ENCODE results near the gene ELOA. TPM values are rescaled to one million over a fixed set of nuclear protein-coding genes. Genes with fewer than 3 reads are reported as not detected.

Gene ELOA, protein sequence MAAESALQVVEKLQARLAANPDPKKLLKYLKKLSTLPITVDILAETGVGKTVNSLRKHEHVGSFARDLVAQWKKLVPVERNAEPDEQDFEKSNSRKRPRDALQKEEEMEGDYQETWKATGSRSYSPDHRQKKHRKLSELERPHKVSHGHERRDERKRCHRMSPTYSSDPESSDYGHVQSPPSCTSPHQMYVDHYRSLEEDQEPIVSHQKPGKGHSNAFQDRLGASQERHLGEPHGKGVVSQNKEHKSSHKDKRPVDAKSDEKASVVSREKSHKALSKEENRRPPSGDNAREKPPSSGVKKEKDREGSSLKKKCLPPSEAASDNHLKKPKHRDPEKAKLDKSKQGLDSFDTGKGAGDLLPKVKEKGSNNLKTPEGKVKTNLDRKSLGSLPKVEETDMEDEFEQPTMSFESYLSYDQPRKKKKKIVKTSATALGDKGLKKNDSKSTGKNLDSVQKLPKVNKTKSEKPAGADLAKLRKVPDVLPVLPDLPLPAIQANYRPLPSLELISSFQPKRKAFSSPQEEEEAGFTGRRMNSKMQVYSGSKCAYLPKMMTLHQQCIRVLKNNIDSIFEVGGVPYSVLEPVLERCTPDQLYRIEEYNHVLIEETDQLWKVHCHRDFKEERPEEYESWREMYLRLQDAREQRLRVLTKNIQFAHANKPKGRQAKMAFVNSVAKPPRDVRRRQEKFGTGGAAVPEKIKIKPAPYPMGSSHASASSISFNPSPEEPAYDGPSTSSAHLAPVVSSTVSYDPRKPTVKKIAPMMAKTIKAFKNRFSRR
- total RNA-seq, result 10 to 100 TPM; 29.7 to 29.9 TPM

GRCh38 chr1:23743287-23744152 lies at the start of gene ELOA:
ELOA (plus strand) TSS chr1:23743471; CDS start chr1:23743504, 33 bp downstream.
- H3K27me3 Mint-ChIP-seq, result no peaks in the 10 kb centered on the region
- H3K4me3 Mint-ChIP-seq, result peak within 1 kb of the TSS; percentile 82
- ChIA-PET CTCF (interaction anchor here (0.7 to 3.0 kb wide), 6 partner anchors 11 to 426 kb away, joined by 3 to 15 read pairs (median 3); partner anchors contain the start of gene RPL11), POLR2A (interaction anchor here (0.6 to 5.3 kb wide), 11 partner anchors 9 to 257 kb away, joined by 3 to 31 read pairs (median 5); partner anchors contain the start of genes PNRC2 and RPL11)
- DNase-seq, result peak; percentile 82
- H3K27ac Mint-ChIP-seq, result peak within 1 kb of the TSS; percentile 87
- H3K4me1 Mint-ChIP-seq (ENCODE audit: low read depth), result peaks cover 42% of the 10 kb centered on the region
- H3K9me3 Mint-ChIP-seq, result no peaks in the 10 kb centered on the region
- TF ChIP-seq CTCF (IDR thresholded peaks at IDR 0.05), result no peak
- H3K36me3 Mint-ChIP-seq (ENCODE audit: low read depth), result peaks cover 22% of the 10 kb centered on the region
- ATAC-seq, result peak; percentile 96
- intact Hi-C loops (cut with micrococcal nuclease), result loop anchor here (5.0 kb wide), 1 partner anchor 36 kb away; no protein-coding TSS in a partner anchor

- H3K27me3 Mint-ChIP-seq, result no peaks in the 10 kb centered on the region
- ChIA-PET CTCF (no interaction called here), POLR2A (interaction anchor here (1.1 to 4.3 kb wide), 4 partner anchors 9 to 148 kb away, joined by 3 to 24 read pairs (median 6); partner anchors contain the start of gene ELOA)
- ATAC-seq, result no peak
- peaks cover 69% of the 10 kb centered on the region for H3K36me3 Mint-ChIP-seq (ENCODE audit: low read depth)
- DNase-seq, result no peak
- H3K4me1 Mint-ChIP-seq (ENCODE audit: low read depth), result peaks cover 60% of the 10 kb centered on the region
- no peaks in the 10 kb centered on the region for H3K9me3 Mint-ChIP-seq
- H3K4me3 Mint-ChIP-seq, result peak overlapping the region; percentile 95
- intact Hi-C loops (cut with micrococcal nuclease), result no loop called here
- no peak for TF ChIP-seq CTCF (IDR thresholded peaks at IDR 0.05)
- peak overlapping the region; percentile 98 for H3K27ac Mint-ChIP-seq
Observed at GRCh38 chr1:23693599-23693998, 49.7 kb upstream of the ELOA start.

DNA sequence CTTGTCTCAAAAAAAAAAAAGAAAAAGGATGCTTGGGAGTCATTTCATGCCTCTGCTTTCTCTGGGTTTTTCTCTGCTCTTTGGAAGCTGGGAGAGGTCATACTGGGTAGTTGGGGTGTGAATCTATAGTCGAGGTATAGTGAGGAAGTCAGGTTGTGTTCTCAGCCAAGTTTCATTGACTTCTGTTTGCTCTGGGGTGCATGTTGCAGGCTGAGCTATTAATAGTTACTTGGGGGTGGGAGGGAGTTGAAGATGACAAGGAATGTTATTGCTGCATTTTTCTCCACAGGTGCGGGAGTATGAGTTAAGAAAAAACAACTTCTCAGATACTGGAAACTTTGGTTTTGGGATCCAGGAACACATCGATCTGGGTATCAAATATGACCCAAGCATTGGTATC lies 48.9 kb upstream of the ELOA start:
- Mint-ChIP-seq H3K9me3 (no peaks in the 10 kb centered on the region), H3K27me3 (no peaks in the 10 kb centered on the region), H3K27ac (peak overlapping the region; percentile 98), H3K4me3 (peak overlapping the region; percentile 95), H3K36me3 (ENCODE audit: low read depth) (peaks cover 74% of the 10 kb centered on the region), H3K4me1 (ENCODE audit: low read depth) (peaks cover 67% of the 10 kb centered on the region)
- intact Hi-C loops (cut with micrococcal nuclease), result no loop called here
- ATAC-seq (no peak), DNase-seq (no peak)
- ChIA-PET CTCF (interaction anchor here (0.7 kb wide), 1 partner anchor 50 kb away, joined by 3 read pairs; no protein-coding TSS in a partner anchor), POLR2A (interaction anchor here (0.7 to 4.3 kb wide), 6 partner anchors 43 to 165 kb away, joined by 3 to 24 read pairs (median 4); partner anchors contain the start of genes ELOA and HMGCL)
- TF ChIP-seq CTCF (IDR thresholded peaks at IDR 0.05), result no peak

GRCh38 chr1:23695667-23696066 lies 47.6 kb upstream of the ELOA start:
- no peaks in the 10 kb centered on the region for H3K27me3 Mint-ChIP-seq
- peak overlapping the region; percentile 66 for H3K27ac Mint-ChIP-seq
- H3K36me3 Mint-ChIP-seq (ENCODE audit: low read depth), result peaks cover 86% of the 10 kb centered on the region
- TF ChIP-seq CTCF (IDR thresholded peaks at IDR 0.05), result no peak
- ChIA-PET CTCF (interaction anchor here (1.0 kb wide), 1 partner anchor 59 kb away, joined by 4 read pairs; no protein-coding TSS in a partner anchor), POLR2A (interaction anchor here (1.0 to 4.3 kb wide), 7 partner anchors 9 to 167 kb away, joined by 3 to 24 read pairs (median 4); partner anchors contain the start of genes ELOA and PITHD1)
- intact Hi-C loops (cut with micrococcal nuclease), result loop anchor here (5.0 kb wide), 1 partner anchor 52 kb away; no protein-coding TSS in a partner anchor
- H3K4me1 Mint-ChIP-seq (ENCODE audit: low read depth), result peaks cover 74% of the 10 kb centered on the region
- no peaks in the 10 kb centered on the region for H3K9me3 Mint-ChIP-seq
- ATAC-seq, result no peak
- H3K4me3 Mint-ChIP-seq, result peak overlapping the region; percentile 95
- DNase-seq, result no peak
